GM04503 (cell line): ENCODE data around the gene ZNF582.

Experiments
- DNase-seq: peaks from one replicate; pipeline ENCODE4 v3.0.0-alpha.2; 2012; ENCODE audit warnings: low read depth

Gene ZNF582

DNA sequence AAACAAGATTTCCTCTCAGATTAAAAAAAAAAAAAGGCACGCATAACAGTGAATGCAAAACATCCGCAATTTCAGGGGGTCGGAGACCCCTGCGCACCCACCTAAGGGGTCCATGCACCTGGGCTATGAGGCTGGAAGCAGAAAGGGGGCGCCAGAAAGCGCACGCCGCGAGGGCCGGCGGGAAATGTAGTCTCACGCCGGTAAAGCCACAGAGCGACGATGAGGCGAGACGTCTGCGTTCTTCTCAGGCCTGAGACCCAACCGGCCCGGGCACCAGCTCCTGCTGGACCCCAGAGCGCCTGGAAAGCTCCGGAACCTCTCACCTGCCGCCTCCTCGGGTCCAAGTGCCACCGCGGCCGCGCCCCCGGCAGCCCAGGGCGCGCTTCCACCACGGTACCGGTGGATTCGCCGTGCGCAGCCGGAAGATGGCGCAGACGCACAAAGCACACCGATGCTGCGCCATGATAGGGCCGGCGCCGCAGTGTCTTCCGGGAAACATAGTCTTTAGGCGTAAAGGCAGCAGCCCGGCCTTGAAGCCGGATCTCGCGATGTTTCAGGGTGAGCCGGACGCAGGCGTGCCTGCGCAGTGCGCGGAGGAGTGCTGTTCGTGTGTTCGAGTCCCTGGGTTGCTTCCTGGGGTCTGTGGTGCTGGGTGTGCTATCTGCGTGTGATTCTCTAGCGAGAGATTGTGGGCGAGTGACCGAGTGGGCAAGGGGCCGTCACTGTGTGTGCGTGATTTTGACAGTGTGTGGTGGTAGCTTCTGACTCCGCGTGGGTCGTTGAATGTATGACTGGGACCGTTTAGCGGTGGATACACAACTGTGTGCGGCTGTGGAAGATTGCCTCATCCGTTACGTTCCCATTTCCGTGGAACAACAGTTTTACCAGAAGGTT lies at the start of gene ZNF582:
TSS of gene ZNF582 (minus strand) at position 416 of the 894 bp plus-strand sequence. CDS start 1,782 bp downstream, outside the sequence.
- peak; percentile 72 for DNase-seq

DNA sequence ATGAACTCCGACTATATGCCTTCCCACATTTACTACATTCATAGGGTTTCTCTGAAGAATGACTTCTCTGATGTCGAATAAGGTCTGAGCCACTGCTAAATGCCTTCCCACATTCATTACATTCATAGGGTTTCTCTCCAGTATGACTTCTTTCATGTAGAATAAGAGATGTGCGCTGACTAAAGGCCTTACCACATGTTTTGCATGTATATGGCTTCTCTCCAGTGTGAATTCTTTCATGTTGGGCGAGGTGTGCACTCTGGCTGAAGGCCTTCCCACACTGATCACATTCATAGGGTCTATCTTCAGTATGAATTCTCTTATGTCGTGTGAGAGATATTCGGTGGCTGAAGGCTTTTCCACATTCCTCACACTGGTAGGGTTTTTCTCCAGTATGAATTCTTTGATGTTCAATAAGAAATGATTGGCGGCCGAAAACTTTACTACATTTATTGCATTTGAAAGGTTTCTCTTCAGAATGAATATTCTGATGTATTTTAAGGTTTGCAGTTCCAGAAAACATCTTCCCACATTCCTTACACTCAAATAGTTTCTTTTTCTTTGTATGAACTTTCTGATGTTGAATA lies 48.0 kb upstream of the ZNF582 start:
- no peak for DNase-seq

DNA sequence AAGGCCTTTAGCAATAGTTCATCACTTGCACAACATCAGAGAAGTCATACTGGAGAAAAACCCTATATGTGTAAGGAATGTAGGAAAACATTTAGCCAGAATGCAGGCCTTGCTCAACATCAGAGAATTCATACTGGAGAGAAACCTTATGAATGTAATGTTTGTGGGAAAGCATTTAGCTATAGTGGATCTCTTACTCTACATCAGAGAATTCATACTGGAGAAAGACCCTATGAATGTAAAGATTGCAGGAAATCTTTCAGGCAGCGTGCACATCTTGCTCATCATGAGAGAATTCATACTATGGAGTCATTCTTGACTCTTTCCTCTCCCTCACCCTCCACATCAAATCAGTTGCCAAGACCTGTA lies 30.6 kb upstream of the ZNF582 start:
- no peak for DNase-seq

DNA sequence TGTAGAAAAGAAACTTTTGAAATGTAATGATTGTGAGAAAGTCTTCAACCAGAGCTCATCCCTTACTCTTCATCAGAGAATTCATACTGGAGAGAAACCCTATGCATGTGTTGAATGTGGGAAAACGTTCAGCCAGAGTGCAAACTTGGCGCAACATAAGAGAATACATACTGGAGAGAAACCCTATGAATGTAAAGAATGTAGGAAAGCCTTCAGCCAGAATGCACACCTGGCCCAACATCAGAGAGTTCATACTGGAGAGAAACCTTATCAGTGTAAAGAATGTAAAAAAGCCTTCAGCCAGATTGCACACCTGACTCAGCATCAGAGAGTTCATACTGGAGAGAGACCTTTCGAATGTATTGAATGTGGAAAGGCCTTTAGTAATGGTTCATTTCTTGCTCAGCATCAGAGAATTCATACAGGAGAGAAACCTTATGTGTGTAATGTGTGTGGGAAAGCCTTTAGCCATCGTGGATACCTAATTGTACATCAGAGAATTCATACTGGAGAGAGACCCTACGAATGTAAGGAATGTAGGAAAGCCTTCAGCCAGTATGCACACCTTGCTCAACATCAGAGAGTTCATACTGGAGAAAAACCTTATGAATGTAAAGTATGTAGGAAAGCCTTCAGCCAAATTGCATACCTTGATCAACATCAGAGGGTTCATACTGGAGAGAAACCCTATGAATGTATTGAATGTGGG lies 30.1 kb upstream of the ZNF582 start:
- no peak for DNase-seq

DNA sequence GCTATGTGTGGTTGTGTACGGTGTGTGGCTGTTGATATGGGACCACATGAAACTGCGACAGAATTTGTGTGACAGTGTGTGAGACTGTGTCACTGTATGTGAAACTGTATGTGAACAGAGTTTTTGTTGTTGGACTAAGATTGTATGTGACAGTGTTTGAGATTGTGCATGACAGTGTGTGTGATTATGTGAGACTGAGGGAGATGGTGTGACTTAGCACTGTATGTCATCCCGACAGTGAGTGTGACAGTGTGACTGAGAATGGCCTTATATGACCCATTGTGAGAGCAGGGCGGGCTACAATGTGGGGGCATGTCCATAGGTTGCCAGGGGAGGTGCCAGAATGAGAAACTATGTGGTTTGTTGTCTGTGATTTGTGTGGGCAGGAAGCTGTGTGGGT lies 11.7 kb upstream of the ZNF582 start:
- DNase-seq, result no peak

DNA sequence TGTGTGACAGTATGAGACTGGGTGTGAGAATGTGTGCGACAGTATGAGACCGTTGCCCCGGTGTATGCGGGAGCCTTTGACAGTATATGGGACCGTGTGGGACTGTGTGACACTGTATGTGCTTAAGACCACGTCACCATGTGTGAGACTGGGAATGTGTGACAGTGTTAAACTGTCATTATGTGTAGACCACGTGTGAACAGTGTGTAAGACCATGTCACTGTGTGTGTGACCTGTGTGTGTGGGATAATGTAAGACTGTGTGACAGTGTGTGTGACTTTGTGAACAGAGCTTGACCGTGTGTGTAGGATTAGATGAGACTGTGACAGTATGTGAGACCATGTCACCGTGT lies 11.3 kb upstream of the ZNF582 start:
- DNase-seq, result no peak

DNA sequence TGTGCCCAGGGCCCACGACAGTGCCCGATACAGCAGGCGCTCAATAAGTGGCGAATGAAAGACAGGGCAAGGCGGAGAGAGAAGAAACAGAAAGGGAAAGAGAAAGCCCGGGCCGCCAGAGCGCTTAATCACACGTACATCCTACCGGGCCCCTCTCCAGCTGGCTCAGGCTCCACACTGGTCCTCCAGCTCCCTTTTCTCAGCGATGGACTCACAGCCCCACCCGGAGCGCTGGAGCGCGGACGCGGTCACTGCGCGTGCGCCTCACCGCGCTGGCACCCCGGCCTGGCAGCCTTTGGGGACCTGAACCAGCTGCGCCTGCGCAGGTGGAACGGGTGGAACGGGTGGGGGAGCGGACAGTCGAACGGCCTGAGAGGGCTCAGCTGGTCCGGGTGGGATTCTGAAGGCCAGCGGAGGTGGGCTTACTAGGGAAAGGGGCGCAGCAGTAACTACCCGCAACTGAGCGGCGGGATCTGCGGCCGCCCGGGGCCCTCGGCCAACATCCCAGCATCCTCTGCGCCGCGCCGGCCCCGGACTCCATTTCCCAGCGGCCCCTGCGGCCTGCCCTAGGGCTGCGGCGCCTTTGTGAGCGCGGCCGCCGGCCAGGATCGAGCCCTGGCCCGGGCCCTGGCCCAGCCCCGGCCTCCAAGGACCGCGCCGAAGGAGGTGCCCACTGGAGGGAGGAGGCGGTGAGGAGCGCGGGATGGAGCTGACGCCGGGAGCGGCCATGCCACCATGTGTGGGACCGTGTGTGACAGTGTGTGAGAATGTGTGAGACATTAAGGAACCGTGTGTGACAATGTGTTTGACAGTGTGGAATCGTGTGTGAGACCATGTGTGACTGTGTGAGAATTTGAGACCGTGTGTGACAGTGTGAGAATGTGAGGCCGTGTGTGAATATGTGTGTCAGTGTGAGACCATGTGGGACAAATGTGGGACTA lies 10.7 kb upstream of the ZNF582 start, which contains the start of gene ZNF583:
TSS of gene ZNF583 (plus strand) at position 569 of the 941 bp plus-strand sequence. CDS start 2,783 bp downstream, outside the sequence.
- peak; percentile 86 for DNase-seq

DNA sequence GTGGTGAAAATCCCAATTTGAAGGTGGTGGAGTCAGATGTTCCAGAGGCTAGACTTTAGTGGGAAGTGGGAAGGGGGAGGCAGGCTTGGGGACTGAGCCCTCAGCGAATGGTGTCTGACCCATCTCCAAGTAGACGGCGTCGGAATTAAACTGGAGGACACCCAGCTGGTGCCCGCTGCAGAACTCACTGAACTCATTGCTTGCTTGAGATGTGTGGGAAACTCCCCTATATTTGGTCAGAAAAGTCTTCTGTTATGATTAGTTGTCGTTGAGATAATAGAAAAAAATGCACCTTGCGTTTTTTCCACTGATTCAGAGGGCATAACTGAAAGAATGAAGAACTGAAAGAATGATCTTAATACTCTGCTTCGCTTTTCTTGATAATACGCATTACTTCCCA lies 9.9 kb upstream of the ZNF582 start:
- DNase-seq, result no peak

DNA sequence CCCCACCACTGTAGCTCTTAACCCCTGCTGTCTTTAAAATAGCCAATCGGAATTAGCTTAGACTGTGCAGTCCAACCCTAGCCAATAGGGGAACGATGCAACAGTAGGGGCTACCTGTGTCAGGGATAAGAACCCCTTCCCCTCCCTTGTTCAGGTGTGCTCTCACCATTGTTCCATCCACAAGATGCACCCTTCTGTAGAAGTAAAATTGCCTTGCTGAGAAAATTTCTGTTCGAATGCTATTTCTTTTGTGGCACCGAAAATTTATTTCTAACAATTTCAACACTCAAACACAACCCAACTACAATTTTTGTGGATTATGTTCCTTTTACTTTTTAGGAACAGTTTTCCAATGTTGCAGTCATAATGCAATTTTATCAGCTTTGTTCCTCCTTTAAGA lies 7.2 kb upstream of the ZNF582 start:
- no peak for DNase-seq

DNA sequence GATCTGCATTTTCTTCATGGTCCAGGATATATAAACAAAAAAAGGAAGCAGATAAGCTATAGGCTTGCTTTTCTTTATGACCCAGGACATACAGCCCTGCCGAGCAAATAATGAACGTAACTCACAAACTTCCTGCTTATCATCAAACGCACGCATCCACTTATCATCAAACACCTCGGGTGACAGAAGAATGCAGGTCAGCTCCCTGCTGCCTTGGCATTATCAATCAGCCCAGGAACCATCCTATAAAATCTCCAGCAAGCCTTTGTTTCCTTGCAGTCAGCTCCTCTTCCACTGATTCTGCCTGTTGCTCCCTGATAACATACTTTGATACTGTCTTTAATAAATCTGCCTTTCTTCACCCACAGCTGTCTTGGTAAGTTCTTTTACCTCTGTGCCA lies 5.5 kb upstream of the ZNF582 start:
- no peak for DNase-seq

DNA sequence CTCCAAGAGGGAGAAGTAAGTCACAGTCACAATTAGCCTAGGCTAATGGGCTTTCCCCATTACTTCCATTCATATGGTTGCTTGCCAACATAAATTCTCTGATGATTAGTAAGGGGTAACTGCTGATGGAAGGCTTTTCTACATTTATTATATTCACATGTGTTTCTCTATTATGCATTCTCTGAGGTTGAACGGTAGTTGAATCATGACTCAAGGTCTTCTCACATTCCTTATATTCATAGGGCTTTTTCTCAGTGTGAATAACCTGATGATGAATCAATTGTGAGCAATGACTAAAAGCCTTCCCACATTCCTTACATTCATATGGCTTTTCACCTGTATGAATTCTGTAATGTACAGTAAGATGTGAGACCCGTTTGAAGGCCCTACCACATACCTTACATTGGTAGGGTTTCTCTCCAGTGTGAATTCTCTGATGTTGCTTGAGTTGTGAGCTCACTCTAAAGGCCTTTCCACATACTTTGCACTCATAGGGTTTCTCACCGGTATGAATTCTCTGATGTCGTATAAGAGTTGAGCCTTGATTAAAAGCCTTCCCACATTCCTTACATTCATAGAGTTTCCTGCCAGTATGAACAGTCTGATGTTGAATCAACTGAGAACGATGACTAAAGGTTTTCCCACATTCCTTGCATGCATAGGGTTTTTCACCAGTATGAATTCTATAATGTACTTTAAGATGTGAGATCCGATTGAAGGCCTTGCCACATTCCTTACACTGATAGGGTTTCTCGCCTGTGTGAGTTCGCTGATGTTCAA lies 9.3 kb downstream of the ZNF582 start:
- no peak for DNase-seq

DNA sequence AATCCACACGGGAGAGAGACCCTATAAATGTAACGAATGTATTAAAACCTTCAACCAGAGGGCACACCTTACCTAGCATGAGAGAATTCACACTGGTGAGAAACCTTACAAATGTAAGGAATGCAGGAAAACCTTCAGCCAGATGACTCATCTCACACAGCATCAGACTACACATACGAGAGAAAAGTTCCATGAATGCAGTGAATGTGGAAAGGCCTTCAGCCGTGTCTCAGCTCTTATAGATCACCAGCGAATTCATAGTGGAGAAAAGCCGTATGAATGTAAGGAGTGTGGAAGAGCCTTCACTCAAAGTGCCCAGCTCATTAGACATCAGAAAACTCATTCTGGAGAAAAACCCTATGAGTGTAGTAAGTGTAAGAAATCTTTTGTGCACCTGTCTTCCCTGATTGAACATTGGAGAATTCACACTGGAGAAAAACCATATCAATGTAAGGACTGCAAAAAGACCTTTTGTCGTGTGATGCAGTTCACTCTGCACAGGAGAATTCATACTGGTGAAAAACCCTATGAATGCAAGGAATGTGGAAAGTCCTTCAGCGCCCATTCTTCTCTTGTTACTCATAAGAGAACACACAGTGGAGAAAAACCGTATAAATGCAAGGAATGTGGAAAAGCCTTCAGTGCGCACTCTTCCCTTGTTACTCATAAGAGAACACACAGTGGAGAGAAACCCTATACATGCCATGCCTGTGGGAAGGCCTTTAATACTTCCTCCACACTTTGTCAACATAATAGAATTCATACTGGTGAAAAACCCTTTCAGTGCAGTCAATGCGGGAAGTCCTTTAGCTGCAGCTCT lies 16.0 kb downstream of the ZNF582 start:
- no peak for DNase-seq

DNA sequence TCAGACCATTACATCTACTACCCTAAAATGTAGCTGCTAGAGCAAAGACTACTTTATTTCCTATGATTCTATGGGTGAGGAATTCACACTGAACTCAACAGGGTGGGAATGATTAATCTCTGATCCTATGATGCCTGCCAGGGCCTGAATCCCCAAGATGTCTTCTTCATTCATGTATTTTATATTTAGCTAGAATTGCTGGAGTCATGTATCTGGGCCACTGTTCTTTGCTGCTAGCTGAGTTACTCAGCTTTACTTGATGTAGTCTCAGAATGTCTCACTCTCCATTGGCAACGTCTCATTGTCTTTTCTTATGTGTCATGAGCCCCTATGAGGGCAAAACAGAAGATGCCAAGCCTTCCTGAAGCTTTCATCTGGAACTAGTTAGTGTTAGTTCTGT lies 21.1 kb downstream of the ZNF582 start:
- peak; percentile 11 for DNase-seq

DNA sequence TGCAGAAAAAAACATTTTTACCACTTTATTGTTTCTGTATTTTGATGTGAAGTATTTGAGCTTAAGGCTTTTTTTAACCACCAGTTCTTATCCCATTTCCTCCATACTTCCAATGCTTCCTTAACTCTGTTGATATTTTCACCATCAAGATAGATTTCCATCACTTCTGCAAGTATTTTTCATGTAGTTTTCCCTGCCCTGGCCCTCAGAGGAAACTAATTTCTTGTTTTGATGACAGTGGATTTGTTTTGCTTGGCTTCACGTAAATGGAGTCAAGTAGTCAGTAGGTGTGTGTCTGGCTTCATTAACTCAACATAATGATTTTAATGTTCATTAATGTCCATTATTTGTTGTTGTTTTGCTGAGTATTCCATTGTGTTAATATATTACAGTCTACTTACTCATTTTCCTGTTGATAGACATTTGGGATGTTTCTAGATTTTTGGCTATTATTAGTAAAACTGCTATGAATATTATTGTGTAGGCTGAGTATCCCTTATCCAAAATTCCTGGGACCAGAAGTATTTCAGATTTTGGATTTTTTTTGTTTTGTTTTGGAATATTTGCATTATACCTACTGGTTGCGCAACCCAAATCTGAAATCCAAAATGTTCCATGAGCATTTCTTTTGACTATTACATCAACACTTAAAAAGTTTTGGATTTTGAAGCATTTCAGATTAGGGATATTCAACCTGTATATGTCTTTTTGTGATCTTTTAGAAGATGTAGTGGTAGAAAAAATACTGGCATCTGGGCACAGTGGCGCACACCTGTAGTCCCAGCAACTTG lies 23.3 kb downstream of the ZNF582 start:
- DNase-seq, result no peak

DNA sequence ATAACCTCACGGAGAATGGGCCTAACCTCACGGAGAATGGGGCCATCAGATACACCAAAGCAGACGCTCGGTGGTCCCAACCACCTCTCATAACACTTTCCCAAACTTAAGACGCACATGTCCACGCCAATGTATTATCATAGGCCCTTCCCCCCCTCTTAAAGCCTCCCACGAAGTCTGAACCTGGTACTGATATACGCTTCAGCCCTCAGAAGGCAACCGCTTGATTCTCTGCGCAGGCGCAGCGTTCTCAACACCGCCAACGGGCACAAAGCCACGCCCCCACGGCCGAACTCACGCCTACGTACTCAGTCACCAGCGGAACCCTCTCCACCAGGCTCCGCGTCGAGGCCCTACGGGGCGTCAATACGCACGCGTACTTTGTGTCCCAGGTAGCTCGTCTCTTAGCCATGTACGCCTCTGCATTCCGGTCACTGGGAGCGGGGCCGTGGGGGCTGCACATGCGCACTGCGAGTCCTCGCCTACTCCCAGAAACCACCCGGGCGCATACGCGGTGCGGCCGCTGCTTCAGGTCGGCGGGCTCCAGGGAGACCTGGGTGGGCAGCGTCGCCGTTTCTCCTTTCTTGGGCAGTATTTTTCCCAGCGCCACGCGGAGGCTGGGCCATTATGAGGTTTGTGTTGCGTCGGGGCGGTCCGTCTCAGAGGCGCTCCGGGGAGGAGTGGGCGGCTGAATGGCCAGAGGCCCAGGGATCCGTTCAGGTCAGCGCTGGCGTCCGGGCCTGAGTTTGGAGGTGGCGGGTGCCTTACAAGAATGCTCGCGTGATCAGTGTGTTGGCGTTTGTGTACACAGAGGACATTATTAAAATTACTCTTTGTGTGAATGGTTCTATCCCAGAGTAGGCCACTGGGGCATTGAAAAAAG lies 25.3 kb downstream of the ZNF582 start:
- DNase-seq, result peak; percentile 62

DNA sequence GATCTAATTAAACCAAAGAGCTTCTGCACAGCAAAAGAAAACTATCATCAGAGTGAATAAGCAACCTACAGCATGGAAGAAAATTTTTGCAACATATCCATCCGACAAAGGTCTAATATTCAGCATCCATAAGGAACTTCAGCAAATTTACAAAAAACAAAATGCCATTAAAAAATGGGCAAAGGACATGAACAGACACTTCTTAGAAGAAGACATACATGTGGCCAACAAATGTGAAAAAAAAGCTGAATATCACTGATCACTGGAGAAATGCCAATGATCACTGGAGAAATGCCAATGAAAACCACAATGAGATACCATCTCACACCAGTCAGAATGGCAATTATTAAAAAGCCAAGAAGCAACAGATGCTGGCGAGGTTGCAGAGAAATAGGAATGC lies 32.5 kb downstream of the ZNF582 start:
- no peak for DNase-seq

DNA sequence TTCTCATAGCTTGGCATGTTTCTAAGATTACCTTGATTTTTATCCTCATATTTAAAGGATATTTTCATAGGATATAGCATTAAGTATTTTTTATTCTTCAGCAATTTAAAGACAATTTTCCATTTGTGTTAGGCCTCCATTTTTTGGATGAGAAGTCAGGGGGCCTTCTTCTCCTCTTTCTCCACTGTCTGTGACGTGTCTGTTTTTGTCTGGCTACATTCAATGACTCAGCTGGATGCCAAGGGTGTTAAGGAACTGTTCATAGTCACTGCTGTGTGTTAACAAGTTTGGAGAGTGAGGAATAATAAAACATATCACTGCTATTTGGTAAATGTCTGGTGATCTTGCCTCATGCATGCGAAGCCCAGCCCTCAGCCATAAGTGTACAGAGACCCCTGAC lies 36.4 kb downstream of the ZNF582 start:
- DNase-seq, result no peak

DNA sequence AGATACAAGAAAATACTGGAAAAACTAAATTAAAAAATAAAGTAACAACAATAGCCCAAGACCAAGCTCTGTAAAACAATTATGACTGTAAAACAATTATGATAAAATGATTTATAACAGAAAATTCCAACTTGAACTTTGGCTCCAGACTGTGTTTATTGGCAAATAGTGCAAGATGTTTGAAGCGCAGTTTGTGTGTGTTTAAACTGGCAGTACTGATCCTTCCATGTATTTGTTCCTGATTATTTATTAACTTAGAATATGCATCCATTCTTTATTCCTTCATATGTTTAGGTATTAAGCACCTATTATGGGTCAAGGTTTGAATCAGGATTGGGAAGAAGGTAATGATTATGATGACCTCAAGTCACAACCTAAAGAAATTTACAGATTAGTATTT lies 37.8 kb downstream of the ZNF582 start:
- DNase-seq, result no peak
